T-helper 1 cell treated with Interleukin-12 subunit alpha and Interleukin-12 subunit beta and Interleukin-4 antibody, amounts not matched to agents 30 ng/mL and 1 ng/mL, for 36 hours (primary cell): Measurements from ENCODE around the gene ZNF628. TPM values are rescaled to one million over a fixed set of nuclear protein-coding genes. Genes with fewer than 3 reads are reported as not detected.

Experiments used
- intact Hi-C: fragments of 100-400 bp; cut with micrococcal nuclease; formaldehyde crosslinking; loops from one replicate; pipeline ENCODE4 v1.15.1; 2024
- total RNA-seq: library from RNA; stranded (reverse); gene quantifications from 2 replicates; pipeline ENCODE4 v1.2.3, GENCODE V29; 2022

Gene ZNF628
- total RNA-seq, 1 donor from 2014 or later, result 6.3 TPM

DNA sequence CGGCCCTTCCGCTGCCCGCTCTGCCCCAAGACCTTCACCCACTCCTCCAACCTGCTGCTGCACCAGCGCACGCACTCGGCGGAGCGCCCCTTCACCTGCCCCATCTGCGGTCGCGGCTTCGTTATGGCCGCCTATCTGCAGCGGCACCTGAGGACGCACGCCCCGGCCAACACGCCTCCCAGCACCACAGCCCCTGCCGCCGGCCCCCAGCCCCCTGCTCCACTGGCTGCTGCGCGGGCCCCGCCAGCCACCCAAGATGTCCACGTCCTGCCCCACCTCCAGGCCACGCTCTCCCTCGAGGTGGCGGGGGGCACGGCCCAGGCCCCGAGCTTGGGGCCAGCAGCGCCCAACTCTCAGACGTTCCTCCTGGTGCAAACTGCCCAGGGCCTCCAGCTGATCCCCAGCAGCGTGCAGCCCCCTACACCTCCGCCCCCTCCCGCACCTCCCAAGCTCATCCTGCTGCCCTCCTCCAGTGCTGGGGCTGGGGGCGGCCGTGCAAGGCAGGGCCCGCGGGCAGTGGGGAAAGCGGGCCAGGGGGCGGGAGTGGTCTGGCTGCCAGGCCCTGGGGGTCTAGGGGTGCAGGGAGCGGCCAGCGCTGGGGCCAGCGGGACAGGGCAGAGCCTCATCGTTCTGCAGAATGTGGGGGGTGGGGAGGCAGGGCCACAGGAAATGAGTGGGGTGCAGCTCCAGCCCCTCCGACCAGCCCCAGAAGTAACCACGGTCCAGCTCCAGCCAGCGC is 6.7 kb downstream of the ZNF628 start:
- intact Hi-C loops, result no loop called here

DNA sequence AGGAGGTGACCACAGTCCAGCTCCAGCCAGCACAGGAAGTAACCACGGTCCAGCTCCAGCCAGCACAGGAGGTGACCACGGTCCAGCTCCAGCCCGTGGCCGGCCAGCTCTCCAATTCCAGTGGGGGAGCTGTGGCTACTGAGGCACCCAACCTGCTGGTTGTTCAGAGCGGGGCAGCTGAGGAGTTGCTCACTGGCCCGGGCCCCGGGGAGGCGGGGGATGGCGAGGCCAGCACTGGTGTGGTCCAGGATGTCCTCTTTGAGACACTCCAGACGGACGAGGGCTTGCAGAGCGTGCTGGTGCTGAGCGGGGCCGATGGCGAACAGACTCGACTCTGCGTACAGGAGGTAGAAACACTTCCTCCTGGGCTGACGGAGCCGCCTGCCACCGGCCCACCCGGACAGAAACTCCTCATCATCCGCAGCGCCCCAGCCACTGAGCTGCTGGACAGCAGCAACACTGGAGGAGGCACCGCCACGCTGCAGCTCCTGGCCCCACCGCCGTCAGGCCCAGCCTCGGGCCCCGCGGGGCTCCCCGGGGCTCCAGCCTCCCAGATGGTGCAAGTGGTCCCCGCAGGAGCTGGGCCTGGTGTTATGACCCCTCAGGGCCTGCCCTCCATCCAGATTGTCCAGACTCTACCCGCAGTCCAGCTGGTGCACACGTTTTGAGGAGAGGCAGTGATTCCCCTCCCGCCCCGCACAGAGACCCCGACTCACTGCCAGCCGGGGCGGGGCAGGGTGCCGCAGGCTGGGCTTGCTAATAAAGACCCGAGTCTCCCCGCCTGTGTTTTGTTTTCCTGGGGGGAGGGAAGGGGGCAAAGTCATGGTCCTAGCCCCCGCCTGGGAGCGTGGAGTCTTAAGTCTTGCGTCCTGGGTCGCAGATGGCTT is 7.5 kb downstream of the ZNF628 start:
- intact Hi-C loops, result no loop called here

- intact Hi-C loops, result loop anchor here (1.0 kb wide), 1 partner anchor 9 kb away; the partner anchor contains the start of gene ZNF628
These were observed 8.4 kb downstream of the ZNF628 start, which contains the start of gene NAT14 for GRCh38 chr19:55484593-55485438. Gene NAT14, plus strand, starts transcription at chr19:55485188. Its CDS starts 521 bp downstream, at chr19:55485709.

- intact Hi-C loops, result loop anchor here (1.0 kb wide), 1 partner anchor 9 kb away; the partner anchor contains the start of gene ZNF628
These were observed 9.1 kb downstream of the ZNF628 start for GRCh38 chr19:55485439-55486011.

DNA sequence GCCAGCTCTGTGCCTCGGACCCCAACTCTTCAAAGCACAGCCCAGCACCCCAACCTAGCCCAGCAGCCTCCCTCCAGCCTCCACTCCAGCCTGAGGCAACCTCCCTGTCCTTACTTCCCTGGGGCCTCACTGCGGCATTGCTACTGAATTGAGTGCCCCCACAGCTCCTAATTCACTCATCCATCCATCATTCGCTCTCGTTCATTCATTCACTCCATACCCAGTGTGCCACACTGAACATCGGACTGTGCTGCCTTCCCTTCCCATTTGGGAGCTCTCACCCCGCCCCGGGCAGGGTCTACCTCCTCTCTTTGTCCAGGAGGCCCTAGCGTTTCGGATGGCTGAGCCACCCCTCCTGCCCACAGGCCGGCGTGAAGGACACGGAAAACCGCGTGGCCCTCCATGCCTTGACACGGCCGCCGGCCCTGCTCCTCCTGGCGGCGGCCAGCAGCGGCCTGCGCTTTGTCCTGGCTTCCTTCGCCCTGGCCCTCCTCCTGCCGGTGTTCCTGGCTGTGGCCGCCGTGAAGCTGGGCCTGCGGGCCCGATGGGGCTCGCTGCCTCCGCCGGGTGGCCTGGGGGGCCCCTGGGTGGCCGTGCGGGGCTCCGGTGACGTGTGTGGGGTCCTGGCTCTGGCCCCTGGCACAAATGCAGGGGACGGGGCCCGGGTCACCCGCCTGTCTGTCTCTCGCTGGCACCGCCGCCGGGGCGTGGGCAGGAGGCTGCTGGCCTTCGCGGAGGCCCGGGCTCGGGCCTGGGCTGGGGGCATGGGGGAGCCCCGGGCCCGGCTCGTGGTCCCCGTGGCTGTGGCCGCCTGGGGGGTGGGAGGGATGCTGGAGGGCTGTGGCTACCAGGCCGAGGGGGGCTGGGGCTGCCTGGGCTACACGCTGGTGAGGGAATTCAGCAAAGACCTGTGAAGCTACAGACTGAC is 9.9 kb downstream of the ZNF628 start:
- intact Hi-C loops, result no loop called here

DNA sequence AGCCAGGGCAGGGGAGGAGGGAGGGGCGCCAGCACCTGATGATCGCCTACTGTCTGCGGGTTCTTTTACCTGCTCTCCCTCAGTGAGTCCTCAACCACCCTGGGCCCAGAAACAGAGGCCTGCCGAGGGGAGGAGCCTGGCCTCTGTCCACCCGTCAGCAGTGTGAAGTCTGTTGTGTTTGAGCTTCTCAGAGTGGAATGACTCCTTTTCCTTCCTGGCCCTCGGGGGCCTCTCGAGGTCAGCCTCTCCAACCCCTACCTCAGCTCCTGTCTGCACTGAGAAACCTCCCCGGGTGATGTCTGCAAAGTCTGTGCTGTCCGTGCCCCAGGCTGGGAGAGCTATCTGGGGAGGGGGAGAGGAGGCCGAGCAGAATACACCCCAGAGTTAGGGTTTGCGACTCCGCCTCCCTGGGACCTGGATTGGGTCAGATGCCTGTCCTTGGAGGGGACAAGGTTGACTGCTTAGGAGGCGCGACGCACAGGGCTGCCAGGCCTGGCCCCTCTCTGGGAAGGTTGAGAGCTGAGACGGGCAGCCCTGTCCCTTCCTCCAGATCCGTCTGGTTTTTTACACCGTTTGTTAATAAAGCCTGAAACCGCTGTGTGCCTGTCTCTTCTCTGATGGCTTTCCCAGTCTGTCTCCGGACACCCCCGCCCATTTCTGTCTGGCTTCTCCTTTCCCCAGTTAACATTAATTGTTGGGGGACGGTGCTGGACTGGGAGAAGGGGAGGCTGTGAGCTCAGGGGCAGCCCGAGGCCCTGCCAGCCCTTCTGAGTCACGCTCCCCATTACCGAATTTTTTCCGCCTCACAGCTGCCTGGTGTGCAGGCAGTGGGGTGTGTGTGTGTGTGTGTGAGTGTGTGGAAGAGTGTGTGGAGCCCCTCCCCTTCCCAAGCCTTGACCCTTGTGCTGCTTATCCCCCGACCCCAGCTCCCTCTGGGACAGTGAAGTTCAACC is 10.8 kb downstream of the ZNF628 start:
- intact Hi-C loops, result no loop called here

GRCh38 chr19:55487924-55488687 is 11.7 kb downstream of the ZNF628 start, which contains the start of gene SSC5D:
Gene SSC5D, plus strand, starts transcription at chr19:55488436. Its CDS starts 154 bp downstream, at chr19:55488590.
- intact Hi-C loops, result no loop called here

DNA sequence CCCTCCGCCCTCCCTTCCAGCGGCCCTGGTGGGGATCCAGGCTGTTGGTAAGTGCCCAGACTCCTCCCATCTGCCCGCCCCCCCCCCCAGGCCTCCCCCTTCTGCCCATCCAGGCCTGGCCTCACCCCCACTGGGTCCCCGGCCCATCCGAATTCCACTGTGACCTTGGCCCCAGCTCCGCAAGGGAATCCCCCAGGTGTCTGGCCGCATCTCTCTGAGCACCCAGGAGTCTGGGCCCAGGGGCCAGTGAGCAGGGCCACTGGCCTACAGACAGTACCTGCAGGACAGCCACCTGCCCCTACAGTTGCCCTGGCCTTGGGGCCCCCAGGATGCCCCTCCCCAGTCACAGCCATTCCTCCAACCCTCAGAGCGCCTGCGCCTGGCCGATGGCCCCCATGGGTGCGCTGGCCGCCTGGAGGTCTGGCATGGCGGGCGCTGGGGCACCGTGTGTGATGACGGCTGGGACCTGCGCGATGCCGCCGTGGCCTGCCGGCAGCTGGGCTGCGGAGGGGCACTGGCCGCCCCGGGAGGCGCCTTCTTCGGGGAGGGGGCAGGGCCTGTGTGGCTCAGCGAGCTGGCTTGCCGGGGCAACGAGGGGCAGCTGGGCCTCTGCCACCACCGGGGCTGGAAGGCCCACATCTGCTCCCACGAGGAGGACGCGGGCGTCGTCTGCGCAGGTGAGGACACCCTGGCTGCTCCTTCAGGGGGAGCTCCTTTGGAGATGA is 12.7 kb downstream of the ZNF628 start:
- intact Hi-C loops, result no loop called here

- intact Hi-C loops, result no loop called here
These were observed 13.5 kb downstream of the ZNF628 start for GRCh38 chr19:55489711-55490477.

- intact Hi-C loops, result no loop called here
These were observed 14.3 kb downstream of the ZNF628 start for GRCh38 chr19:55490478-55491432.

DNA sequence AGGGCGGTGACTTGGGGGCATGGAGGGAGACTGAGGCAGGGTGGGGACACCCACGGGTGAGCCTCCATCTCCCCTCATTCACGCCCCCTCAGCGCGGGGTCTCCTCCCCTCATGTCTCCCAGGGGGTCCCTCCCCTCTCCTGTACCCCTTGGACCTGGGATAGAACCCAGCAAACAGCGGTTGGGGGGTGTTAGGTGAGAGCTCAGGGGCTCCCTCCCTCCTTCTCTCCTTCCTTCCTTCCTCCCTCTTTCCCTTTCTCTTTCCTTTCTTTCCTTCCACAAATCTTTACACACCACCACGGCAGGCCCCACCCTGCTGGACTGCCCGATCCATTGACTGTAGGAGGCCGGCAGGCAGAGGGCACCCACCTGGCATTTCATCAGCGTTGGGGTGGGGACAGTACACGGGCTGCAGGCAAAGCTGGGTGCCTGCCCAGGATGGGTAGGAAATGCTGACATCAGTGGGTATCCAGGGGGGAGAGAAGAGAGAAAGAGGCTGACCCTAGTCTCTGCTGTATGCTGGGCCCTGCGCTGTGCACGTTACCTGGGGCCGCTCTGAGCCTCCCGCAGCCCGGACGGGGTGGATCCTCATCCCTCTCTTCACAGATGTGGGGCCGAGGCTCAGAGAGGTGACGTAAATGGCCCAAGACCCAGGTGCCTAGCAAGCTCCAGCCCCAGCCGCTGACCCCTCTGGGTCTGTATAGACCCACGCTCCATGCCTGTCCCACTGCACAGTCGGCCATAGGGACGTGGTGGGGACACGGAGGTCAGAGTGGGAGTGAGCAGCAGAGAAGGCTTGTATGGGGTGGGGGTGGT is 15.3 kb downstream of the ZNF628 start:
- intact Hi-C loops, result no loop called here

- intact Hi-C loops, result no loop called here
These were observed 16.0 kb downstream of the ZNF628 start for GRCh38 chr19:55492362-55492944.

GRCh38 chr19:55493052-55493644 is 16.7 kb downstream of the ZNF628 start:
- intact Hi-C loops, result no loop called here
